SU-DHL-6 (cell line): ENCODE results near the gene UNC45A.

ENCODE experiments used
- H2AFZ ChIP-seq: fragments of 200-600 bp; sonication (generic); 2 replicates; pipeline ENCODE4 v1.6.1; 2014; ENCODE audit warnings: low read depth, mild to moderate bottlenecking, moderate library complexity, mixed read lengths, antibody characterized with exemption, low read length; ENCODE audit not compliant: severe bottlenecking
- H3F3A ChIP-seq: fragments of 200-600 bp; shearing (Covaris generic); 2 replicates; pipeline ENCODE4 v1.6.0; 2016; ENCODE audit warnings: antibody characterized with exemption, mild to moderate bottlenecking; ENCODE audit not compliant: insufficient read depth
- H3K27ac ChIP-seq: fragments of 200-600 bp; sonication (generic); 2 replicates; pipeline ENCODE4 v1.5.1; 2016; ENCODE audit warnings: low read depth, mild to moderate bottlenecking, low read length, moderate library complexity, mixed read lengths
- H3K27me3 ChIP-seq: fragments of 200-600 bp; sonication (generic), shearing (Covaris generic); 2 replicates; pipeline ENCODE4 v1.6.0; 2014; ENCODE audit warnings: mild to moderate bottlenecking, low read length
- H3K36me3 ChIP-seq: fragments of 200-600 bp; sonication (generic); 2 replicates; pipeline ENCODE4 v1.6.1; 2014; ENCODE audit warnings: mild to moderate bottlenecking, low read length, mixed read lengths
- H3K4me2 ChIP-seq: fragments of 300-600, 200-600 bp; shearing (Covaris generic), sonication (generic); 2 replicates; pipeline ENCODE4 v1.6.0; 2014; ENCODE audit warnings: low read length, low read depth, mild to moderate bottlenecking; ENCODE audit not compliant: poor library complexity, severe bottlenecking
- H3K4me3 ChIP-seq: fragments of 200-600 bp; sonication (generic); 2 replicates; pipeline ENCODE4 v1.5.1; 2014; ENCODE audit warnings: antibody characterized with exemption, low read length, mild to moderate bottlenecking, mixed read lengths; ENCODE audit not compliant: insufficient read depth, poor library complexity, severe bottlenecking
- H3K79me2 ChIP-seq: fragments of 200-600 bp; sonication (generic); 2 replicates; pipeline ENCODE4 v1.6.1; 2014; ENCODE audit warnings: mild to moderate bottlenecking, low read length, moderate library complexity; ENCODE audit not compliant: insufficient read depth
- H3K9ac ChIP-seq: fragments of 200-600 bp; sonication (generic); 2 replicates; pipeline ENCODE4 v1.7.0; 2014; ENCODE audit warnings: mild to moderate bottlenecking, low read length
- H3K9me2 ChIP-seq: fragments of 200-600 bp; sonication (generic); replicated peaks from 2 replicates; pipeline ENCODE4 v1.6.1; 2014; ENCODE audit warnings: low read length; ENCODE audit not compliant: insufficient read depth
- H3K9me3 ChIP-seq: fragments of 200-600 bp; sonication (generic); 2 replicates; pipeline ENCODE4 v1.6.1; 2014; ENCODE audit warnings: low read length, mixed read lengths; ENCODE audit not compliant: insufficient read depth
- H4K20me1 ChIP-seq: fragments of 200-600 bp; sonication (generic); 2 replicates; pipeline ENCODE4 v1.6.1; 2014; ENCODE audit warnings: low read depth, mild to moderate bottlenecking, antibody characterized with exemption, low read length, moderate library complexity, mixed read lengths
- CTCF ChIP-seq: fragments of 200-600 bp; sonication (generic); IDR thresholded peaks from one replicate; pipeline ENCODE4 v1.5.1; 2017; ENCODE audit warnings: antibody characterized with exemption, mild to moderate bottlenecking, low read length, moderate library complexity; ENCODE audit not compliant: insufficient read depth, poor library complexity, severe bottlenecking
- EZH2phosphoT487 ChIP-seq: fragments of 200-600 bp; sonication (generic), shearing (Covaris generic); conservative IDR thresholded peaks from 2 replicates; pipeline ENCODE4 v1.6.1; 2018; ENCODE audit warnings: mild to moderate bottlenecking, antibody characterized with exemption, low read length, moderate library complexity, mixed read lengths

UNC45A gene

DNA sequence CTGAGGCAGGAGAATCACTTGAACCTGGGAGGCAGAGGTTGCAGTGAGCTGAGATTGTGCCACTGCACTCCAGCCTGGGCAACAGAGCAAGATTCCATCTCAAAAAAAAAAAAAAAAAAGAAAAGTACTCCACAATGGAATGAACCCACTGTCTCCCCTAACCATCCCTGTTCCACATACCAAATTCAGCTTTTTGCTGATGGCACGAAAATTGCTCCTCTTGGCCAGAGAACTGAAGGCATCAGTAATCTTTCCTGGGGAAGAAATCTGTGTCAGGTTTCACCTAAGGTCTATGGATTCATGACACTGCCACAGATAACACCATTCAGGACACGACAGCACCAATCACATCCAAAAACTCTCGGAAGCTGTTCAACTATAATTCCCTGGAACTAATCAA, 66.1 kb downstream of the UNC45A start:
- Histone ChIP-seq H4K20me1 (no peaks in the 10 kb centered on the region), H3K27ac (no peak overlapping the region), H2AFZ (no peak overlapping the region), H3K79me2 (peaks cover 3% of the 10 kb centered on the region), H3K4me3 (no peak overlapping the region), H3K27me3 (no peaks in the 10 kb centered on the region), H3K4me2 (no peak overlapping the region), H3K36me3 (no peaks in the 10 kb centered on the region), H3K9ac (no peak overlapping the region), H3K9me3 (no peaks in the 10 kb centered on the region), H3K9me2 (no peaks in the 10 kb centered on the region), H3F3A (no peaks in the 10 kb centered on the region)
- TF ChIP-seq CTCF (no peak), EZH2phosphoT487 (no peak)
